ENCODE data around the gene EXD1. TPM values are rescaled to one million over a fixed set of nuclear protein-coding genes. Genes with fewer than 3 reads are reported as not detected.
A peak's percentile ranks its signal among the peaks of the same experiment; 100 is the strongest.
"Not testable (repeated sequence)": the region's sequence is repeated elsewhere in the genome, so short reads cannot be mapped to it uniquely, and the experiment has no call there.

EXD1 gene
- total RNA-seq, 1 experiment from 2014 or later = not detected

GRCh38 chr15:41256103-41256502, 25.5 kb upstream of the EXD1 start:
- ChIA-PET CTCF (no interaction called here), POLR2A (ENCODE audit: unreplicated experiment) (interaction anchor here (0.7 kb wide), 1 partner anchor 577 kb away, joined by 3 read pairs; no protein-coding TSS in a partner anchor)
- Histone ChIP-seq H4K20me1 (ENCODE audit: insufficient read depth) (no peaks in the 10 kb centered on the region), H2AFZ (no peak overlapping the region), H3K79me2 (ENCODE audit: low read depth) (peaks cover 27% of the 10 kb centered on the region; the same call in 1 of the 2 replicates), H3K4me3 (no peak overlapping the region), H3K36me3 (ENCODE audit: low read depth) (0 out of 2 replicates have a peak, but pooled peaks cover 10% of the 10 kb centered on the region), H3K4me2 (peak overlapping the region; percentile 70), H3K27ac (peak overlapping the region; percentile 89), H3K4me1 (replicated peaks; ENCODE audit: insufficient read depth) (peaks cover 64% of the 10 kb centered on the region), H3F3A (ENCODE audit: insufficient read depth, low read depth) (peaks cover 54% of the 10 kb centered on the region), H3K9me3 (ENCODE audit: insufficient read depth, low read depth) (no peaks in the 10 kb centered on the region), H3K27me3 (ENCODE audit: insufficient read depth, low read depth) (no peaks in the 10 kb centered on the region), H3K9me2 (ENCODE audit: insufficient read depth) (no peaks in the 10 kb centered on the region)
- intact Hi-C loops (cut with micrococcal nuclease; ENCODE audit: unreplicated experiment) = no loop called here
- no peak for TF ChIP-seq CTCF (conservative IDR thresholded peaks at IDR 0.05)
- TF ChIP-seq EZH2 (IDR thresholded peaks at IDR 0.05; ENCODE audit: low read depth) = no peak
- BruUV-seq (replicated peaks) = no TSS peak
- DNase-seq = no peak

GRCh38 chr15:41254560-41254959, 24.0 kb upstream of the EXD1 start:
- Histone ChIP-seq H4K20me1 (ENCODE audit: insufficient read depth) (no peaks in the 10 kb centered on the region), H3K36me3 (ENCODE audit: low read depth) (0 out of 2 replicates have a peak, but pooled peaks cover 12% of the 10 kb centered on the region), H3K4me3 (no peak overlapping the region), H3K4me1 (replicated peaks; ENCODE audit: insufficient read depth) (peaks cover 63% of the 10 kb centered on the region), H3K9me2 (ENCODE audit: insufficient read depth) (no peaks in the 10 kb centered on the region), H3K4me2 (no peak overlapping the region), H3K27ac (peak overlapping the region; percentile 89; the same call in 1 of the 2 replicates), H3K27me3 (ENCODE audit: insufficient read depth, low read depth) (no peaks in the 10 kb centered on the region), H3F3A (ENCODE audit: insufficient read depth, low read depth) (peaks cover 45% of the 10 kb centered on the region), H3K9me3 (ENCODE audit: insufficient read depth, low read depth) (no peaks in the 10 kb centered on the region), H2AFZ (no peak overlapping the region), H3K79me2 (ENCODE audit: low read depth) (peaks cover 23% of the 10 kb centered on the region; the same call in 1 of the 2 replicates)
- ChIA-PET CTCF (no interaction called here), POLR2A (ENCODE audit: unreplicated experiment) (no interaction called here)
- TF ChIP-seq CTCF (conservative IDR thresholded peaks at IDR 0.05) = no peak
- TF ChIP-seq EZH2 (IDR thresholded peaks at IDR 0.05; ENCODE audit: low read depth) = no peak
- BruUV-seq (replicated peaks) = no TSS peak
- intact Hi-C loops (cut with micrococcal nuclease; ENCODE audit: unreplicated experiment) = no loop called here
- no peak for DNase-seq

- Histone ChIP-seq H3K79me2 (ENCODE audit: low read depth) (peaks cover 23% of the 10 kb centered on the region; the same call in 1 of the 2 replicates), H2AFZ (no peak overlapping the region), H3K4me1 (replicated peaks; ENCODE audit: insufficient read depth) (peaks cover 41% of the 10 kb centered on the region), H3K9me3 (ENCODE audit: insufficient read depth, low read depth) (no peaks in the 10 kb centered on the region), H4K20me1 (ENCODE audit: insufficient read depth) (no peaks in the 10 kb centered on the region), H3K27ac (no peak overlapping the region), H3K27me3 (ENCODE audit: insufficient read depth, low read depth) (no peaks in the 10 kb centered on the region), H3K36me3 (ENCODE audit: low read depth) (0 out of 2 replicates have a peak, but pooled peaks cover 12% of the 10 kb centered on the region), H3K9me2 (ENCODE audit: insufficient read depth) (no peaks in the 10 kb centered on the region), H3F3A (ENCODE audit: insufficient read depth, low read depth) (peaks cover 32% of the 10 kb centered on the region), H3K4me3 (no peak overlapping the region), H3K4me2 (no peak overlapping the region)
- POLR2A ChIA-PET (ENCODE audit: unreplicated experiment) = no interaction called here
- DNase-seq = no peak
- BruUV-seq (replicated peaks) = no TSS peak
- intact Hi-C loops (cut with micrococcal nuclease; ENCODE audit: unreplicated experiment) = no loop called here
- CTCF ChIA-PET = no interaction called here
- TF ChIP-seq EZH2 (IDR thresholded peaks at IDR 0.05; ENCODE audit: low read depth) = no peak
- TF ChIP-seq CTCF (conservative IDR thresholded peaks at IDR 0.05) = no peak
Measured at GRCh38 chr15:41251411-41251810, 20.9 kb upstream of the EXD1 start.

GRCh38 chr15:41250745-41251144, 20.2 kb upstream of the EXD1 start:
- H3K4me2 ChIP-seq; DNase-seq; POLR2A ChIA-PET (ENCODE audit: unreplicated experiment); H3K9me3 ChIP-seq (ENCODE audit: insufficient read depth, low read depth); BruUV-seq (replicated peaks); H3K9me2 ChIP-seq (ENCODE audit: insufficient read depth); intact Hi-C loops (cut with micrococcal nuclease; ENCODE audit: unreplicated experiment); H4K20me1 ChIP-seq (ENCODE audit: insufficient read depth); H3K27me3 ChIP-seq (ENCODE audit: insufficient read depth, low read depth); CTCF ChIA-PET; H3K4me3 ChIP-seq; H2AFZ ChIP-seq: not testable (repeated sequence)
- H3K79me2 ChIP-seq (ENCODE audit: low read depth) = peaks cover 23% of the 10 kb centered on the region; the same call in 1 of the 2 replicates
- peak overlapping the region; percentile 83; the same call in 1 of the 2 replicates for H3K27ac ChIP-seq
- peaks cover 26% of the 10 kb centered on the region for H3F3A ChIP-seq (ENCODE audit: insufficient read depth, low read depth)
- peaks cover 34% of the 10 kb centered on the region for H3K4me1 ChIP-seq (replicated peaks; ENCODE audit: insufficient read depth)
- H3K36me3 ChIP-seq (ENCODE audit: low read depth) = 0 out of 2 replicates have a peak, but pooled peaks cover 12% of the 10 kb centered on the region

Data from PC-9 (cell line).